HepG2 (cell line): ENCODE measurements around the gene FLYWCH1. TPM values are rescaled to one million over a fixed set of nuclear protein-coding genes. Genes with fewer than 3 reads are reported as not detected.

Experiments
- ARNTL ChIP-seq: sonication (generic); formaldehyde crosslinking; IDR thresholded peaks from 2 replicates; pipeline ENCODE4 v1.4.0; 2020; ENCODE audit warnings: mild to moderate bottlenecking, missing genetic modification reagents
- KMT2A ChIP-seq: sonication (generic); formaldehyde crosslinking; IDR thresholded peaks from 2 replicates; pipeline ENCODE4 v1.4.0; 2020; ENCODE audit warnings: missing genetic modification reagents
- MAF1 ChIP-seq: sonication (generic); formaldehyde crosslinking; IDR thresholded peaks from 2 replicates; pipeline ENCODE4 v1.5.0; 2020; ENCODE audit warnings: missing genetic modification reagents, borderline replicate concordance
- MATR3 ChIP-seq: sonication (generic); formaldehyde crosslinking; IDR thresholded peaks from 2 replicates; pipeline ENCODE4 v1.4.0; 2020; ENCODE audit warnings: missing genetic modification reagents
- NBN ChIP-seq: fragments of 450-650 bp; conservative IDR thresholded peaks from 2 replicates; pipeline ENCODE4 v1.6.1; 2017
- RERE ChIP-seq: IDR thresholded peaks from 2 replicates; pipeline ENCODE4 v1.6.1; 2016; ENCODE audit warnings: low read depth, missing genetic modification reagents, missing compliant biosample characterization
- RNF2 ChIP-seq: fragments of 450-650 bp; conservative IDR thresholded peaks from 2 replicates; pipeline ENCODE4 v1.6.1; 2016; ENCODE audit warnings: low read depth
- RXRB ChIP-seq: IDR thresholded peaks from 2 replicates; pipeline ENCODE4 v1.6.1; 2016; ENCODE audit warnings: borderline replicate concordance, missing genetic modification reagents, missing compliant biosample characterization
- SRSF9 ChIP-seq: fragments of 200-400 bp; formaldehyde crosslinking; IDR thresholded peaks from 2 replicates; pipeline ENCODE4 v1.6.1; 2018; ENCODE audit warnings: borderline replicate concordance, mild to moderate bottlenecking, low read depth, low read length; ENCODE audit not compliant: insufficient read depth, poor library complexity, severe bottlenecking
- TSC22D2 ChIP-seq: sonication (generic); formaldehyde crosslinking; IDR thresholded peaks from 2 replicates; pipeline ENCODE4 v1.5.1; 2020; ENCODE audit warnings: missing genetic modification reagents, mild to moderate bottlenecking, borderline replicate concordance
- ZFP41 ChIP-seq: sonication (generic); formaldehyde crosslinking; IDR thresholded peaks from 2 replicates; pipeline ENCODE4 v1.4.0; 2020; ENCODE audit warnings: mild to moderate bottlenecking, missing genetic modification reagents, borderline replicate concordance
- ZHX1 ChIP-seq: sonication (generic); formaldehyde crosslinking; IDR thresholded peaks from 2 replicates; pipeline ENCODE4 v1.8.1; 2022; ENCODE audit warnings: low read depth, mild to moderate bottlenecking, missing genetic modification reagents
- ZNF468 ChIP-seq: sonication (generic); formaldehyde crosslinking; IDR thresholded peaks from 2 replicates; pipeline ENCODE4 v1.8.0; 2022; ENCODE audit warnings: mild to moderate bottlenecking, moderate library complexity, missing genetic modification reagents
- ZNF598 ChIP-seq: sonication (generic); formaldehyde crosslinking; IDR thresholded peaks from 2 replicates; pipeline ENCODE4 v1.5.1; 2020; ENCODE audit warnings: mild to moderate bottlenecking, missing genetic modification reagents, borderline replicate concordance
- ZNF720 ChIP-seq: sonication (generic); formaldehyde crosslinking; IDR thresholded peaks from 2 replicates; pipeline ENCODE4 v1.4.0; 2020; ENCODE audit warnings: missing genetic modification reagents
- ZNF879 ChIP-seq: sonication (generic); formaldehyde crosslinking; IDR thresholded peaks from 2 replicates; pipeline ENCODE4 v1.8.1; 2023; ENCODE audit warnings: missing genetic modification reagents
- ZSCAN25 ChIP-seq: sonication (generic); formaldehyde crosslinking; IDR thresholded peaks from 2 replicates; pipeline ENCODE4 v1.8.0; 2022; ENCODE audit warnings: mild to moderate bottlenecking, missing genetic modification reagents
- polyA plus RNA-seq, 8 experiments: library from polyadenylated mRNA; depleted of rRNA in 3 of 8; stranded (reverse) in 7 of 8; unstranded in 1 of 8; fragments of >200 nt; fragmentation: Illumina TruSeq in 4 of 8; extraction: Trizol in 4 of 8; gene quantifications; 2 replicates each; pipeline versions ENCODE4 v1.2.1 to v1.2.3, GENCODE V29; 2011 to 2016; ENCODE audit warnings: low read depth in 4 of 8, missing spikeins in 1 of 8, mixed read lengths in 1 of 8; ENCODE audit not compliant: insufficient read depth in 1 of 8
- total RNA-seq, 5 experiments: library from RNA; depleted of rRNA; stranded (reverse); fragments of >200 nt; fragmentation: Illumina TruSeq; extraction: Trizol; gene quantifications; 2 replicates each; pipeline ENCODE4 v1.2.3, GENCODE V29; 2016; ENCODE audit warnings: low read depth in 1 of 5
- TF ChIP-seq, protein P1 (sequence below): sonication (generic); formaldehyde crosslinking; IDR thresholded peaks from 2 replicates; pipeline ENCODE4 v1.4.0; 2020; ENCODE audit warnings: missing genetic modification reagents
- TF ChIP-seq, protein P2 (sequence below): sonication (generic); formaldehyde crosslinking; IDR thresholded peaks from 2 replicates; pipeline ENCODE4 v1.4.0; 2020; ENCODE audit warnings: missing genetic modification reagents

FLYWCH1 gene
- total and polyA plus RNA-seq, 2 of the 13 experiments (the other 11 are each of a cell fraction or from before 2014, with no cell fraction given) = 7.3 to 12.4 TPM

GRCh38 chr16:2911638-2912329 is at the start of gene FLYWCH1 (continued):
- TF ChIP-seq RERE (no peak), NBN (no peak), TSC22D2 (CRISPR knock-in tag) (peak; percentile 70; the same call in 1 of the 2 replicates), RNF2 (no peak; the same call in 1 of the 2 replicates), ARNTL (no peak), KMT2A (CRISPR knock-in tag) (no peak), ZHX1 (no peak), MATR3 (CRISPR knock-in tag) (no peak), ZNF879 (CRISPR knock-in tag) (no peak), ZNF720 (no peak), ZFP41 (CRISPR knock-in tag) (no peak), SRSF9 (no peak), ZNF598 (CRISPR knock-in tag) (no peak), ZNF468 (no peak), ZSCAN25 (CRISPR knock-in tag) (peak; percentile 18; the same call in 1 of the 2 replicates), MAF1 (CRISPR knock-in tag) (no peak), RXRB (CRISPR knock-in tag) (peak; percentile 51; the same call in 1 of the 2 replicates)
- TF ChIP-seq, protein P1, sequence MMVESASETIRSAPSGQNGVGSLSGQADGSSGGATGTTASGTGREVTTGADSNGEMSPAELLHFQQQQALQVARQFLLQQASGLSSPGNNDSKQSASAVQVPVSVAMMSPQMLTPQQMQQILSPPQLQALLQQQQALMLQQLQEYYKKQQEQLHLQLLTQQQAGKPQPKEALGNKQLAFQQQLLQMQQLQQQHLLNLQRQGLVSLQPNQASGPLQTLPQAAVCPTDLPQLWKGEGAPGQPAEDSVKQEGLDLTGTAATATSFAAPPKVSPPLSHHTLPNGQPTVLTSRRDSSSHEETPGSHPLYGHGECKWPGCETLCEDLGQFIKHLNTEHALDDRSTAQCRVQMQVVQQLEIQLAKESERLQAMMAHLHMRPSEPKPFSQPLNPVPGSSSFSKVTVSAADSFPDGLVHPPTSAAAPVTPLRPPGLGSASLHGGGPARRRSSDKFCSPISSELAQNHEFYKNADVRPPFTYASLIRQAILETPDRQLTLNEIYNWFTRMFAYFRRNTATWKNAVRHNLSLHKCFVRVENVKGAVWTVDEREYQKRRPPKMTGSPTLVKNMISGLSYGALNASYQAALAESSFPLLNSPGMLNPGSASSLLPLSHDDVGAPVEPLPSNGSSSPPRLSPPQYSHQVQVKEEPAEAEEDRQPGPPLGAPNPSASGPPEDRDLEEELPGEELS (CRISPR knock-in tag) = peak; percentile 40; the same call in 1 of the 2 replicates
- TF ChIP-seq, protein P2, sequence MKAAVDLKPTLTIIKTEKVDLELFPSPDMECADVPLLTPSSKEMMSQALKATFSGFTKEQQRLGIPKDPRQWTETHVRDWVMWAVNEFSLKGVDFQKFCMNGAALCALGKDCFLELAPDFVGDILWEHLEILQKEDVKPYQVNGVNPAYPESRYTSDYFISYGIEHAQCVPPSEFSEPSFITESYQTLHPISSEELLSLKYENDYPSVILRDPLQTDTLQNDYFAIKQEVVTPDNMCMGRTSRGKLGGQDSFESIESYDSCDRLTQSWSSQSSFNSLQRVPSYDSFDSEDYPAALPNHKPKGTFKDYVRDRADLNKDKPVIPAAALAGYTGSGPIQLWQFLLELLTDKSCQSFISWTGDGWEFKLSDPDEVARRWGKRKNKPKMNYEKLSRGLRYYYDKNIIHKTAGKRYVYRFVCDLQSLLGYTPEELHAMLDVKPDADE (CRISPR knock-in tag) = no peak
